Prostate gland (tissue), 2 donors: Measurements from ENCODE around the gene LRPPRC.

ENCODE experiments used
- CTCF ChIP-seq, 4 experiments: fragments of 200-600 bp in 2 of 4; fragments of 450-650 bp in 2 of 4; sonication (generic) in 2 of 4; IDR thresholded peaks; 1 replicate in 3 of 4; 2 replicates in 1 of 4; pipeline ENCODE4 v1.5.1; 2016 to 2019; ENCODE audit warnings: antibody characterized with exemption in 4 of 4, mild to moderate bottlenecking in 2 of 4, moderate library complexity in 2 of 4
- POLR2AphosphoS5 ChIP-seq: sonication (generic); formaldehyde crosslinking; IDR thresholded peaks from one replicate; pipeline ENCODE4 v1.6.1; 2017; ENCODE audit warnings: antibody characterized with exemption

GRCh38 chr2:44044281-44044720 is 48.5 kb upstream of the LRPPRC start:
- peak; percentile 47 for TF ChIP-seq POLR2AphosphoS5
- peak; percentile 37 to 89 (median 76) for TF ChIP-seq CTCF (IDR thresholded peaks at IDR 0.05)
